ENCODE measurements around the gene INF2. TPM values are rescaled to one million over a fixed set of nuclear protein-coding genes. Genes with fewer than 3 reads are reported as not detected.

INF2 gene
- total and polyA plus RNA-seq, 2 experiments from 2014 or later, result 14.1 to 62.4 TPM

DNA sequence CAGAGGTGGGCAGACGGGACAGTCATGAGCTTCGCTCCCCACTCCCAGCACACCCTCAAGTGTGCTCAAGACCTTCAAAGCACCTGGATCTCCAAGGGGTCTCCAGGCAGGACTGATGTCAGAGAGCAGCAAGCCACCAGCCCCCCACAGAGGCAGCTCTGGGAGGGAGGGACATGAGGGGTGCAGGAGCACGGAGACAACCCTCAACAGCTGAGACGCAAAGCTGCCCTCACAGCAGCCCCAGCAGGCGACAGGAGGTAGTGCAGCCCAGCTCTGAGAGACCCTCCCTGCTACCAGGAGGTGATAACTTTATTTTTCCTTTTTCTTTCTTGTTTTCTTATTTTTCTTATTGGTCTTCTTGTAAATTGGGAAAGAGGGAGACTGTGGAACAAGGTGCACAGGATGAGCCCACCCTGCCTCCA lies 81.4 kb downstream of the INF2 start:
- Histone ChIP-seq H3K27ac (peak overlapping the region; percentile 53), H3K36me3 (peaks cover 21% of the 10 kb centered on the region), H3K27me3 (no peaks in the 10 kb centered on the region), H3K4me3 (no peak overlapping the region), H3K9me3 (ENCODE audit: low read depth) (no peaks in the 10 kb centered on the region), H3K4me1 (ENCODE audit: low read depth) (peaks cover 22% of the 10 kb centered on the region)
- TF ChIP-seq, protein P1, sequence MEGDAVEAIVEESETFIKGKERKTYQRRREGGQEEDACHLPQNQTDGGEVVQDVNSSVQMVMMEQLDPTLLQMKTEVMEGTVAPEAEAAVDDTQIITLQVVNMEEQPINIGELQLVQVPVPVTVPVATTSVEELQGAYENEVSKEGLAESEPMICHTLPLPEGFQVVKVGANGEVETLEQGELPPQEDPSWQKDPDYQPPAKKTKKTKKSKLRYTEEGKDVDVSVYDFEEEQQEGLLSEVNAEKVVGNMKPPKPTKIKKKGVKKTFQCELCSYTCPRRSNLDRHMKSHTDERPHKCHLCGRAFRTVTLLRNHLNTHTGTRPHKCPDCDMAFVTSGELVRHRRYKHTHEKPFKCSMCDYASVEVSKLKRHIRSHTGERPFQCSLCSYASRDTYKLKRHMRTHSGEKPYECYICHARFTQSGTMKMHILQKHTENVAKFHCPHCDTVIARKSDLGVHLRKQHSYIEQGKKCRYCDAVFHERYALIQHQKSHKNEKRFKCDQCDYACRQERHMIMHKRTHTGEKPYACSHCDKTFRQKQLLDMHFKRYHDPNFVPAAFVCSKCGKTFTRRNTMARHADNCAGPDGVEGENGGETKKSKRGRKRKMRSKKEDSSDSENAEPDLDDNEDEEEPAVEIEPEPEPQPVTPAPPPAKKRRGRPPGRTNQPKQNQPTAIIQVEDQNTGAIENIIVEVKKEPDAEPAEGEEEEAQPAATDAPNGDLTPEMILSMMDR (IDR thresholded peaks at IDR 0.05; ENCODE audit: low read depth, low read length), result peak; percentile 57
- no peak for DNase-seq (ENCODE audit: low read depth in 1 of 2, low spot score in 1 of 2)

- Histone ChIP-seq H3K4me1 (ENCODE audit: low read depth) (peaks cover 22% of the 10 kb centered on the region), H3K27ac (no peak overlapping the region), H3K36me3 (peaks cover 23% of the 10 kb centered on the region), H3K4me3 (no peak overlapping the region), H3K27me3 (no peaks in the 10 kb centered on the region), H3K9me3 (ENCODE audit: low read depth) (no peaks in the 10 kb centered on the region)
- TF ChIP-seq, protein P1 (IDR thresholded peaks at IDR 0.05; ENCODE audit: low read depth, low read length), result no peak
- DNase-seq (ENCODE audit: low read depth in 1 of 2, low spot score in 1 of 2), result no peak
Measured at GRCh38 chr14:104771374-104771773, 82.0 kb downstream of the INF2 start.

Other genes with a start within 250 kb of the INF2 start
- 17.1 and 18.4 TPM in 2 replicates for gene C14orf180, start 109.9 kb upstream of the INF2 start, total RNA-seq
- gene C14orf180, start 109.9 kb upstream of the INF2 start, polyA plus RNA-seq, result 13.3 and 19.7 TPM in 2 replicates
- gene TMEM179, start 84.8 kb upstream of the INF2 start, total RNA-seq, result 3.6 and 6.9 TPM in 2 replicates
- 4.7 and 8.6 TPM in 2 replicates for gene TMEM179, start 84.8 kb upstream of the INF2 start, polyA plus RNA-seq
- 53.8 and 63.8 TPM in 2 replicates for gene ADSS1, start 34.6 kb downstream of the INF2 start, total RNA-seq
- 53.4 and 73.3 TPM in 2 replicates for gene ADSS1, start 34.6 kb downstream of the INF2 start, polyA plus RNA-seq
- 217 and 278 TPM in 2 replicates for gene SIVA1, start 63.5 kb downstream of the INF2 start, total RNA-seq
- 124 and 145 TPM in 2 replicates for gene SIVA1, start 63.5 kb downstream of the INF2 start, polyA plus RNA-seq
- 173 and 190 TPM in 2 replicates for gene AKT1, start 106.1 kb downstream of the INF2 start, total RNA-seq
- gene AKT1, start 106.1 kb downstream of the INF2 start, polyA plus RNA-seq, result 218 and 242 TPM in 2 replicates
- gene ZBTB42, start 111.5 kb downstream of the INF2 start, total RNA-seq, result 14.4 and 26.4 TPM in 2 replicates
- gene ZBTB42, start 111.5 kb downstream of the INF2 start, polyA plus RNA-seq, result 7.6 and 9.6 TPM in 2 replicates
- gene CEP170B, start 175.7 kb downstream of the INF2 start, total RNA-seq, result 26.5 and 39.5 TPM in 2 replicates
- 8.3 and 8.8 TPM in 2 replicates for gene CEP170B, start 175.7 kb downstream of the INF2 start, polyA plus RNA-seq
- 0.11 and 0.54 TPM in 2 replicates for gene PLD4, start 235.3 kb downstream of the INF2 start, total RNA-seq
- 0.07 and 1.7 TPM in 2 replicates for gene PLD4, start 235.3 kb downstream of the INF2 start, polyA plus RNA-seq